Activated B cell treated with CpG ODN at 0.5 μM for 24 hours (primary cell): ENCODE measurements around the gene RBMS3. TPM values are rescaled to one million over a fixed set of nuclear protein-coding genes. Genes with fewer than 3 reads are reported as not detected.
"Not testable (repeated sequence)": the region's sequence is repeated elsewhere in the genome, so short reads cannot be mapped to it uniquely, and the experiment has no call there.

Experiments used
- ATAC-seq: fragments of 200-7000 bp; cut with Tn5 transposase; one replicate; pipeline ENCODE4 v1.10.0; 2021; ENCODE audit warnings: low read depth, mild to moderate bottlenecking, moderate library complexity
- CTCF ChIA-PET: fragments of 350-600 bp; sonication (Branson Sonifier 250); formaldehyde crosslinking; loops from one replicate; lab custom pipeline; 2021; ENCODE audit warnings: antibody characterized with exemption; lab: Charles Lee
- POLR2A ChIA-PET: fragments of 350-600 bp; sonication (Branson Sonifier 250); formaldehyde crosslinking; loops from one replicate; lab custom pipeline; 2021; ENCODE audit warnings: antibody characterized with exemption; lab: Charles Lee
- DNase-seq: peaks from one replicate; pipeline ENCODE4 v3.0.0; 2022
- H3K27ac Mint-ChIP-seq: one replicate; pipeline ENCODE4 v1.8.0; 2020; ENCODE audit warnings: mixed read lengths
- H3K27me3 Mint-ChIP-seq: one replicate; pipeline ENCODE4 v1.8.0; 2021; ENCODE audit warnings: mixed read lengths
- H3K36me3 Mint-ChIP-seq: one replicate; pipeline ENCODE4 v1.8.0; 2021; ENCODE audit warnings: low read depth, mixed read lengths
- H3K4me1 Mint-ChIP-seq: one replicate; pipeline ENCODE4 v1.8.0; 2021; ENCODE audit warnings: mixed read lengths
- H3K4me3 Mint-ChIP-seq: one replicate; pipeline ENCODE4 v1.8.0; 2020; ENCODE audit warnings: mild to moderate bottlenecking, mixed read lengths
- H3K9me3 Mint-ChIP-seq: one replicate; pipeline ENCODE4 v1.8.0; 2020; ENCODE audit warnings: mixed read lengths
- CTCF ChIP-seq: fragments of 200-600 bp; IDR thresholded peaks from one replicate; pipeline ENCODE4 v1.8.0; 2022; ENCODE audit warnings: antibody characterized with exemption, mild to moderate bottlenecking
- intact Hi-C: fragments of 100-400 bp; cut with micrococcal nuclease; formaldehyde crosslinking; loops from one replicate; pipeline ENCODE4 v1.15.1; 2024
- total RNA-seq: library from RNA; stranded (reverse); gene quantifications from 2 replicates; pipeline ENCODE4 v1.2.3, GENCODE V29; 2022

The RBMS3 gene
- total RNA-seq, 1 donor from 2014 or later: 0.31 TPM

- intact Hi-C loops: no loop called here
- no peaks in the 10 kb centered on the region for H3K27me3 Mint-ChIP-seq
- no peak overlapping the region for H3K27ac Mint-ChIP-seq
- no peak for DNase-seq
- no peak for TF ChIP-seq CTCF
- no peaks in the 10 kb centered on the region for H3K36me3 Mint-ChIP-seq
- POLR2A ChIA-PET: no interaction called here
- CTCF ChIA-PET: no interaction called here
- H3K9me3 Mint-ChIP-seq: no peaks in the 10 kb centered on the region
- ATAC-seq: no peak
- H3K4me1 Mint-ChIP-seq: no peaks in the 10 kb centered on the region
- no peak overlapping the region for H3K4me3 Mint-ChIP-seq
Measured at GRCh38 chr3:29520764-29521163, 239.9 kb downstream of the RBMS3 start.

- Mint-ChIP-seq H3K9me3 (no peaks in the 10 kb centered on the region), H3K4me1 (no peaks in the 10 kb centered on the region), H3K27ac (no peak overlapping the region), H3K4me3 (no peak overlapping the region), H3K27me3 (no peaks in the 10 kb centered on the region), H3K36me3 (no peaks in the 10 kb centered on the region)
- DNase-seq: no peak
- intact Hi-C loops: no loop called here
- no peak for ATAC-seq
- POLR2A ChIA-PET: no interaction called here
- CTCF ChIA-PET: no interaction called here
- TF ChIP-seq CTCF: no peak
Measured at GRCh38 chr3:29521293-29521692, 240.4 kb downstream of the RBMS3 start.

DNA sequence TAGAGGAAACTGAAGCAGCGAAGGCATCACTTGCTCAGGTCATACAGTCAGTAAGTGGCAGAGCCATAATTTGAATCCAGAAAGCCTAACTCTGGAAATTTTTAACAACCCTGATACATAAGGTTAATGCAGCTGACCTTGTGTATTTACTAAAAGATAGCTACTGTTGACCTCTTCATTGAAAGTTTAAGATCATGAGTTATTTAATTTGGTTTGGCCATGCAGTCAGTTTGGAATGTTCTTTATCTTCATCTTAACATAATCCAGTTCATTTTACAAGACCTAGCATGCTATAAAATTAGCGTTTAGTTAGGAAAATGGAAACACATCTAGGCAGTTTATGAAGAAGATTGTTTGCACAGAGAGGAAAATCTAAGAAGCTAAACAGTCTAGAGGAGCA, 240.9 kb downstream of the RBMS3 start:
- intact Hi-C loops: no loop called here
- Mint-ChIP-seq H3K27me3 (no peaks in the 10 kb centered on the region), H3K4me1 (no peaks in the 10 kb centered on the region), H3K27ac (no peak overlapping the region), H3K9me3 (no peaks in the 10 kb centered on the region), H3K4me3 (no peak overlapping the region), H3K36me3 (no peaks in the 10 kb centered on the region)
- no peak for ATAC-seq
- TF ChIP-seq CTCF: no peak
- ChIA-PET POLR2A (no interaction called here), CTCF (no interaction called here)
- DNase-seq: no peak

DNA sequence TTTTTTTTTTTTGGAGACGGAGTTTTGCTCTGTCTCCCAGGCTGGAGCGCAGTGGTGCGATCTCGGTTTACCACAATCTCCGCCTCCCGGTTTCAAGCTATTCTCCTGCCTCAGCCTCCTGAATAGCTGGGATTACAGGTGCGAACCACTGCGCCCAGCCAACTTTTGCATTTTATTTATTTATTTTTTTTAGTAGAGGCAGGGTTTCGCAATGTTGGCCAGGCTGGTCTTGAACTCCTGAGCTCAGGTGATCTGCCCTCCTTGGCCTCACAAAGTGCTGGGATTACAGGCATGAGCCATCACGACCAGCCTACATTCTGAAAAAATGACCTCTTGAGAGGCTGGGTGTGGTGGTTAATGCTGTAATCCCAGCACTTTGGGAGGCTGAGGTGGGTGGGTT, 243.6 kb downstream of the RBMS3 start:
- H3K27me3 Mint-ChIP-seq, H3K4me1 Mint-ChIP-seq, ATAC-seq, H3K4me3 Mint-ChIP-seq, DNase-seq, POLR2A ChIA-PET, intact Hi-C loops, H3K27ac Mint-ChIP-seq, H3K9me3 Mint-ChIP-seq, H3K36me3 Mint-ChIP-seq: not testable (repeated sequence)
- CTCF ChIA-PET: interaction anchor here (0.6 kb wide), 1 partner anchor 915 kb away, joined by 3 read pairs; no protein-coding TSS in a partner anchor

GRCh38 chr3:29525254-29525881, 244.5 kb downstream of the RBMS3 start:
- H3K9me3 Mint-ChIP-seq: no peaks in the 10 kb centered on the region
- ATAC-seq (no peak), DNase-seq (no peak)
- POLR2A ChIA-PET: no interaction called here
- TF ChIP-seq CTCF: no peak
- no peak overlapping the region for H3K4me3 Mint-ChIP-seq
- H3K4me1 Mint-ChIP-seq: no peaks in the 10 kb centered on the region
- no peaks in the 10 kb centered on the region for H3K36me3 Mint-ChIP-seq
- intact Hi-C loops: no loop called here
- CTCF ChIA-PET: no interaction called here
- no peaks in the 10 kb centered on the region for H3K27me3 Mint-ChIP-seq
- H3K27ac Mint-ChIP-seq: no peak overlapping the region

DNA sequence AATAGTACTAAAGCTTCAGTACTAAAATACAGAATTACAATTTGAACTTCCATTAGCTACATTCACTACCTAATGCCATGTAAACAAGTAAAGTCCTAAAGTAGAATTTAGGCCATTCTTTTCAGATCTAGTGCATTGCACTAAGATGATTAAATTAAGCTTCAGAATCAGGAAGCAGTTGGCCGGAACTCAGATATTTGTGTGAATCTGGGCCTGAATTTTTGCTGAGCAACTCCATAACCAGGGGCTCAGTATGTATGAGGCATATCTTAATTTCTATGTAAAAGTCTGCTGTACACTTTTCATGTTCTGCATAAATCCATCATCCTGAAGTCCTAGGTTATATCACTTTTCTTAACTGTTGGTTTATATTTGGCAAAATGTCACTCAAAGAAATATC, 246.4 kb downstream of the RBMS3 start:
- intact Hi-C loops: no loop called here
- Mint-ChIP-seq H3K27ac (no peak overlapping the region), H3K36me3 (no peaks in the 10 kb centered on the region), H3K27me3 (no peaks in the 10 kb centered on the region), H3K4me1 (no peaks in the 10 kb centered on the region), H3K4me3 (no peak overlapping the region), H3K9me3 (no peaks in the 10 kb centered on the region)
- ChIA-PET POLR2A (no interaction called here), CTCF (no interaction called here)
- TF ChIP-seq CTCF: no peak
- ATAC-seq: no peak
- no peak for DNase-seq
